Osteoblast (primary cell): ENCODE measurements around the gene SH2D3C. TPM values are rescaled to one million over a fixed set of nuclear protein-coding genes. Genes with fewer than 3 reads are reported as not detected.
A peak's percentile ranks its signal among the peaks of the same experiment; 100 is the strongest.

Experiments
- DNase-seq: peaks from one replicate; pipeline ENCODE4 v3.0.0; 2011; ENCODE audit warnings: low spot score, mixed read lengths; ENCODE audit not compliant: insufficient read length; ENCODE audit errors: missing footprints
- H2AFZ ChIP-seq: 2 replicates; pipeline ENCODE4 v1.6.0; 2011; ENCODE audit warnings: mild to moderate bottlenecking, low read length
- H3K27ac ChIP-seq: 2 replicates; pipeline ENCODE4 v1.5.1; 2011; ENCODE audit warnings: mild to moderate bottlenecking, low read depth, low read length, moderate library complexity
- H3K27me3 ChIP-seq: 2 replicates; pipeline ENCODE4 v1.6.0; 2012; ENCODE audit warnings: mild to moderate bottlenecking, control low read depth, inconsistent platforms, low read length, moderate library complexity; ENCODE audit not compliant: insufficient read depth
- H3K36me3 ChIP-seq: 2 replicates; pipeline ENCODE4 v1.5.1; 2011; ENCODE audit warnings: mild to moderate bottlenecking, low read length, control low read depth, moderate library complexity; ENCODE audit not compliant: insufficient read depth
- H3K4me1 ChIP-seq: 2 replicates; pipeline ENCODE4 v1.5.1; 2011; ENCODE audit warnings: mild to moderate bottlenecking, low read length, control low read depth, moderate library complexity; ENCODE audit not compliant: insufficient read depth
- H3K4me2 ChIP-seq: 2 replicates; pipeline ENCODE4 v1.6.0; 2011; ENCODE audit warnings: mild to moderate bottlenecking, low read length; ENCODE audit not compliant: insufficient read depth
- H3K4me3 ChIP-seq: fragments of 200-600 bp; sonication (generic); 3 replicates; pipeline ENCODE4 v1.5.1; 2012; ENCODE audit warnings: mild to moderate bottlenecking, low read length, inconsistent platforms; ENCODE audit not compliant: insufficient read depth
- H3K79me2 ChIP-seq: 2 replicates; pipeline ENCODE4 v1.6.0; 2012; ENCODE audit warnings: mild to moderate bottlenecking, low read length, control low read depth, inconsistent platforms; ENCODE audit not compliant: insufficient read depth
- H3K9me3 ChIP-seq: 2 replicates; pipeline ENCODE4 v1.5.1; 2011; ENCODE audit warnings: low read depth, low read length, control low read depth
- H4K20me1 ChIP-seq: 2 replicates; pipeline ENCODE4 v1.6.0; 2012; ENCODE audit warnings: mild to moderate bottlenecking, low read length, control low read depth; ENCODE audit not compliant: insufficient read depth
- total RNA-seq: library from RNA; depleted of rRNA; stranded (reverse); fragments of >200 nt; gene quantifications from 2 replicates; pipeline ENCODE4 v1.2.3, GENCODE V29; 2012
- TF ChIP-seq, protein P1 (sequence below): IDR thresholded peaks from 2 replicates; pipeline ENCODE4 v1.5.1; 2011; ENCODE audit warnings: mild to moderate bottlenecking, low read depth, low read length, moderate library complexity; ENCODE audit errors: extremely low read depth

Gene SH2D3C
- total RNA-seq, 1 donor = 0.36 TPM

DNA sequence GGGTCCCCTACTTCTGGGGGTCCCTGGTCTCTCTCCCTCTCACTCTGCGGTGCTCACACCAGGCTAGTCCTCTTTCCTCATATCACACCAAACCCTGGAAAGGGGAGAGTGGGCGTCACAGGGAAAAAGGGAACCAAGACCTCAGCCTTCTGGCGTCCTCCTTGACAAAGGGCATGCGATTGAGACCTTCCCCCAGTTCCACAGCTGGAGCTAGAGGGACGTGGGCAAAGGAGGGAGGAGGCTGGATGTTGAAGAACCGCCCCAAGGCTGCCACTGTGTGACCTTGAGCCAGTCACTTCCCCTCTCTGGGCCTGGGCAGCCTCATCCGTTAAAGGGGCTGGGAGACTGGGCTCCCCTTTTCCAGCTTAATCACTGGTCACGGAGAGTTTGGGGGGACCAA, 24.8 kb downstream of the SH2D3C start:
- TF ChIP-seq, protein P1, sequence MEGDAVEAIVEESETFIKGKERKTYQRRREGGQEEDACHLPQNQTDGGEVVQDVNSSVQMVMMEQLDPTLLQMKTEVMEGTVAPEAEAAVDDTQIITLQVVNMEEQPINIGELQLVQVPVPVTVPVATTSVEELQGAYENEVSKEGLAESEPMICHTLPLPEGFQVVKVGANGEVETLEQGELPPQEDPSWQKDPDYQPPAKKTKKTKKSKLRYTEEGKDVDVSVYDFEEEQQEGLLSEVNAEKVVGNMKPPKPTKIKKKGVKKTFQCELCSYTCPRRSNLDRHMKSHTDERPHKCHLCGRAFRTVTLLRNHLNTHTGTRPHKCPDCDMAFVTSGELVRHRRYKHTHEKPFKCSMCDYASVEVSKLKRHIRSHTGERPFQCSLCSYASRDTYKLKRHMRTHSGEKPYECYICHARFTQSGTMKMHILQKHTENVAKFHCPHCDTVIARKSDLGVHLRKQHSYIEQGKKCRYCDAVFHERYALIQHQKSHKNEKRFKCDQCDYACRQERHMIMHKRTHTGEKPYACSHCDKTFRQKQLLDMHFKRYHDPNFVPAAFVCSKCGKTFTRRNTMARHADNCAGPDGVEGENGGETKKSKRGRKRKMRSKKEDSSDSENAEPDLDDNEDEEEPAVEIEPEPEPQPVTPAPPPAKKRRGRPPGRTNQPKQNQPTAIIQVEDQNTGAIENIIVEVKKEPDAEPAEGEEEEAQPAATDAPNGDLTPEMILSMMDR = no peak
- Histone ChIP-seq H3K9me3 (no peaks in the 10 kb centered on the region), H3K27ac (no peak overlapping the region), H3K4me2 (no peak overlapping the region), H4K20me1 (no peaks in the 10 kb centered on the region), H3K79me2 (no peaks in the 10 kb centered on the region), H3K4me3 (no peak overlapping the region), H3K27me3 (peaks cover 31% of the 10 kb centered on the region), H3K4me1 (no peaks in the 10 kb centered on the region), H2AFZ (no peak overlapping the region), H3K36me3 (no peaks in the 10 kb centered on the region)
- peak; percentile 80 for DNase-seq

DNA sequence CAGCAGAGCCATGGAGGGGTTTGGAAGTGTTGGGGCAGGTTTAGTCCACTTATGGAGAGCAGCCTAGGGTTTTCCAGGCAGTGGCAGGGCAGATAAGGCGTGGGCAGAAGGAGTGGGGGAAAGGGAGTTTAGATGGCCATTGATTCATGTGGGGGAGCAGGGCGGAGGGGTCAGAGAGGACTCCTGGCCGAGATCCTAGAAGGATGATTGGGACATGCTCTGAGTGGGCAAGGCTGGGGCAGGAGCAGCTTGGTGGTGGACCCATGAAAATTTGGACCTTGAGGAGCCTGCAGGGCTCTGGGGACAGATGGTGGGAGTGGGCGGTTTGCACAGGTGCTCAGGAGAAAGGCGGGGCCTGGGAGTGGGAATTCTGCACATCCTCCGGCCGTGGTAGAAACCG, 25.3 kb downstream of the SH2D3C start:
- Histone ChIP-seq H2AFZ (no peak overlapping the region), H4K20me1 (no peaks in the 10 kb centered on the region), H3K79me2 (no peaks in the 10 kb centered on the region), H3K4me3 (no peak overlapping the region), H3K9me3 (no peaks in the 10 kb centered on the region), H3K4me2 (no peak overlapping the region), H3K27me3 (peaks cover 31% of the 10 kb centered on the region), H3K4me1 (no peaks in the 10 kb centered on the region), H3K27ac (no peak overlapping the region), H3K36me3 (no peaks in the 10 kb centered on the region)
- peak; percentile 41 for DNase-seq
- TF ChIP-seq, protein P1 = no peak

DNA sequence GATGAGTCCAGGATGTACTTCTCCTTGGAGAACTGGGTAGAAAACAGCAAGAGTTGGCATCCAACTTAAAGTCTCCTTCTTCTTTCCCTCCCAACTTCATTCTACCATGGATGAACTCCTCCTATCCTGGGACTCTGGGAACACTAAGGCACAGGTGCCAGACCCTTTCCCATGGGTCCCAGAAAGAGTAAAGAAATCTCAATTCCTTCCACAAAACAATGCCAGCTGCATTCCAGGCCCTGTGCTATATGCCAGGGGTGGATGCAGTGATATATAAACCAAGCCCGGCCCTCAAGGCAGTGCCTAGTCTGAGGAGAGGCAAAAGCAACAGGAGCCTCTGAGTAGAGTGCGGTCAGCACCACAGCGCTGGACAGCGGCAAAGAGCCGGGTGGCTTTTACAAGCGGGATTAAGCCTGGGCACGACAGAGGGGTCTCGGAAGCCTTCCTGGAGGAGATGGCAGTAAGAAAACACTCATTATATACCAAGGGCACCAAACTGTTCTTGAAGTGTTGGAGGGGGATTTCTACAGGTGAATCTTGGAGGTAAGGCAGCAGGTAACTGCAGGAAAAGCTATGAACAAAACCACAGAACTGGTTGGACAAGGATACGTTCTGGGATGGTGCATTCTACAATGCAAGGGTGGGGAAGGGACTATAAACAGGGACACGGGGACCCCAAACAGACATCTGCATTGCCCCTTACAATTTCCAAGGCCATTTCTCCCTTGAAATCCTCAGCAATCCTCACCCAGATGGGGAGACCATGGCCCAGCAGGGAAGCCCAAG, 27.0 kb downstream of the SH2D3C start:
- Histone ChIP-seq H3K27me3 (peaks cover 31% of the 10 kb centered on the region), H3K9me3 (no peaks in the 10 kb centered on the region), H3K4me2 (no peak overlapping the region), H2AFZ (no peak overlapping the region), H3K4me3 (no peak overlapping the region), H4K20me1 (no peaks in the 10 kb centered on the region), H3K4me1 (no peaks in the 10 kb centered on the region), H3K79me2 (no peaks in the 10 kb centered on the region), H3K27ac (no peak overlapping the region), H3K36me3 (no peaks in the 10 kb centered on the region)
- TF ChIP-seq, protein P1 = no peak
- DNase-seq = peak; percentile 89

DNA sequence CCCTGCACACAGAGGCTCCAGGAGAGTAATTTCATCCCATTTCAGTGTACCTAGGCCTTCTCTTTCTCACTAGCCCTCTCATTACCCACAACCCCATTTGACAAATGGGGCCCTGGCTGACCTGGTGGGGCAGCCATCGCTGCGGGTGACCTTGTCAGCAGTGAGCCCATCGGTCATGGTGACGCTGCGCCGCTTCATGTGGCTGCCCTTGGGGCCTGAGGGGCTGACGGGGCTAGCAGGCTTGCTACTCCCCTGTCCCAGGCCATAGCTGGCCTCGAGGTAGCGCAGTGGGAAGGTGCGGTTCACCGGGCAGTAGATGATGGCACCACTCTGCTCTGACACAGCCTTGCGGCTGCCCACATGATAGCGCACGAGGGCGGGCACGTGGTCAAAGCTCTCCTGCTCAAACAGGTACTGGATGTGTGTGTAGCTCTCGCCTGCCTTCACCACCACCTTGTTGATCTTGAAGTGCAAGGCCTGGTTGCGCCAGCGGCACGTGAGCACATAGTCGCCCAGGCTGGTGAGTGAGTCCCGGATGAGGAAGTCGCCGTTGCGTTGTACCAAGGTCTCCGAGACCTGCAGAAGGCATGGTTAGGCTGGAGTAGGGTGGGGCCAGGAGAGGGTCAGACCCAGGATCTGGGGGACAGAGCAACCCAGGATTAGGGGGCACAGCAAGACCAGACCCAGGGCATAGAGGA, 29.2 kb downstream of the SH2D3C start:
- Histone ChIP-seq H3K4me2 (no peak overlapping the region), H3K27ac (no peak overlapping the region), H3K9me3 (no peaks in the 10 kb centered on the region), H3K4me3 (no peak overlapping the region), H4K20me1 (no peaks in the 10 kb centered on the region), H3K36me3 (no peaks in the 10 kb centered on the region), H3K27me3 (peaks cover 16% of the 10 kb centered on the region), H2AFZ (no peak overlapping the region), H3K79me2 (no peaks in the 10 kb centered on the region), H3K4me1 (no peaks in the 10 kb centered on the region)
- DNase-seq = peak; percentile 47
- TF ChIP-seq, protein P1 = no peak
